Sigmoid colon (tissue), 7 donors: ENCODE measurements around the gene ERBB2. TPM values are rescaled to one million over a fixed set of nuclear protein-coding genes. Genes with fewer than 3 reads are reported as not detected.
A peak's percentile ranks its signal among the peaks of the same experiment; 100 is the strongest.

Experiments used
- DNase-seq: peaks from one replicate; pipeline ENCODE4 v3.0.0-alpha.2; 2019
- H3K27ac ChIP-seq, 4 donors: fragments of 200-600 bp; sonication (generic); one replicate each; pipeline ENCODE4 v1.5.1; 2016 to 2019; ENCODE audit warnings: mild to moderate bottlenecking in 1 of 4
- H3K27me3 ChIP-seq, 3 donors: fragments of 200-600 bp; sonication (generic); one replicate each; pipeline ENCODE4 v1.5.1; 2019; ENCODE audit warnings: mild to moderate bottlenecking in 1 of 3
- H3K36me3 ChIP-seq, 4 donors: fragments of 200-600 bp; sonication (generic); one replicate each; pipeline ENCODE4 v1.5.1; 2016 to 2019
- H3K4me1 ChIP-seq, 4 donors: fragments of 200-600 bp; sonication (generic); one replicate each; pipeline ENCODE4 v1.5.1; 2017 to 2019
- H3K4me3 ChIP-seq, 4 donors: fragments of 200-600 bp; sonication (generic); one replicate each; pipeline ENCODE4 v1.5.1; 2017 to 2019; ENCODE audit warnings: mild to moderate bottlenecking in 2 of 4, moderate library complexity in 1 of 4
- H3K9me3 ChIP-seq, 4 donors: fragments of 200-600 bp in 3 of 4; sonication (generic) in 3 of 4; one replicate each; pipeline versions ENCODE4 v1.5.1 to v1.6.1; 2013 to 2019
- CTCF ChIP-seq, 4 experiments: fragments of 450-650 bp in 3 of 4; fragments of 200-600 bp in 1 of 4; IDR thresholded peaks; one replicate each; pipeline ENCODE4 v1.5.1; 2016 to 2019; ENCODE audit warnings: antibody characterized with exemption in 4 of 4, mild to moderate bottlenecking in 3 of 4, moderate library complexity in 2 of 4
- EP300 ChIP-seq, 4 donors: sonication (generic); formaldehyde crosslinking; IDR thresholded peaks; one replicate each; pipeline ENCODE4 v1.6.1; 2017; ENCODE audit warnings: antibody characterized with exemption in 4 of 4
- POLR2A ChIP-seq, 2 donors: fragments of 450-650 bp; IDR thresholded peaks; one replicate each; pipeline ENCODE4 v1.6.1; 2016; ENCODE audit warnings: antibody characterized with exemption in 2 of 2, mild to moderate bottlenecking in 2 of 2, moderate library complexity in 2 of 2
- POLR2AphosphoS5 ChIP-seq, 4 donors: sonication (generic); formaldehyde crosslinking; IDR thresholded peaks; one replicate each; pipeline ENCODE4 v1.6.1; 2017; ENCODE audit warnings: antibody characterized with exemption in 4 of 4
- WGBS, 2 donors: extraction: QIAGEN DNeasy Blood & Tissue Kit; methylation state at CpG; one replicate each; pipeline ENCODE4 v1.1.7; 2013; 5-methylcytosine and 5-hydroxymethylcytosine counted together
- intact Hi-C: fragments of 100-400 bp; cut with DNase I; formaldehyde crosslinking; loops from one replicate; pipeline ENCODE4 v1.15.1; 2023
- polyA plus RNA-seq, 3 donors: library from polyadenylated mRNA; stranded (reverse); fragments of 200-250 nt; gene quantifications; one replicate each; pipeline ENCODE4 v1.2.3, GENCODE V29; 2013
- total RNA-seq, 4 donors: library from RNA; depleted of rRNA; stranded (reverse); fragments of >200 nt; gene quantifications; one replicate each; pipeline ENCODE4 v1.1.0, GENCODE V29; 2016
- donor health status: healthy with polysubstance abuse.
- donor health status: Bipolar disorder and iron deficiency.
- donor health status: healthy.

Gene ERBB2
- total and polyA plus RNA-seq, 7 donors, result 11.8 to 58.9 (median 21.0) TPM

- Histone ChIP-seq H3K27ac (no peak overlapping the region), H3K36me3 (peaks cover 10 to 83% (median 47%) of the 10 kb centered on the region in 4 donors), H3K4me3 (no peak overlapping the region), H3K9me3 (no peaks in the 10 kb centered on the region), H3K27me3 (no peaks in the 10 kb centered on the region), H3K4me1 (no peaks in the 10 kb centered on the region)
- no peak for DNase-seq
- TF ChIP-seq POLR2A (IDR thresholded peaks at IDR 0.05), result no peak
- no peak for TF ChIP-seq CTCF (IDR thresholded peaks at IDR 0.05)
- TF ChIP-seq POLR2AphosphoS5 (IDR thresholded peaks at IDR 0.05), result no peak
- no peak for TF ChIP-seq EP300 (IDR thresholded peaks at IDR 0.05)
- 91 to 92% methylated on average over 10 of the region's 10 CpGs for WGBS, 2 donors
- intact Hi-C loops, result no loop called here
Observed at GRCh38 chr17:39711851-39712250, 12.0 kb downstream of the ERBB2 start.

GRCh38 chr17:39714234-39714633, 14.4 kb downstream of the ERBB2 start:
- intact Hi-C loops, result no loop called here
- 93 to 94% methylated on average over 4 of the region's 4 CpGs for WGBS, 2 donors

GRCh38 chr17:39715375-39716072, 15.7 kb downstream of the ERBB2 start:
- no peaks in the 10 kb centered on the region for H3K9me3 ChIP-seq
- TF ChIP-seq POLR2A (IDR thresholded peaks at IDR 0.05), result no peak
- no peak for TF ChIP-seq CTCF (IDR thresholded peaks at IDR 0.05)
- TF ChIP-seq EP300 (IDR thresholded peaks at IDR 0.05), result no peak
- no peak for TF ChIP-seq POLR2AphosphoS5 (IDR thresholded peaks at IDR 0.05)
- no peaks in the 10 kb centered on the region for H3K4me1 ChIP-seq
- 82 to 92% methylated on average over 18 of the region's 18 CpGs for WGBS, 2 donors
- no peak for DNase-seq
- intact Hi-C loops, result no loop called here
- H3K27ac ChIP-seq, result no peak overlapping the region
- peaks cover 22 to 81% (median 26%) of the 10 kb centered on the region in 4 donors for H3K36me3 ChIP-seq
- no peak overlapping the region for H3K4me3 ChIP-seq
- no peaks in the 10 kb centered on the region for H3K27me3 ChIP-seq

More at GRCh38 chr17:39714234-39714633, 14.4 kb downstream of the ERBB2 start:
- Histone ChIP-seq H3K4me3 (no peak overlapping the region), H3K4me1 (no peaks in the 10 kb centered on the region), H3K27ac (no peak overlapping the region), H3K36me3 (peaks cover 22 to 81% (median 32%) of the 10 kb centered on the region in 4 donors), H3K9me3 (no peaks in the 10 kb centered on the region), H3K27me3 (no peaks in the 10 kb centered on the region)
- no peak for TF ChIP-seq POLR2AphosphoS5 (IDR thresholded peaks at IDR 0.05)
- TF ChIP-seq CTCF (IDR thresholded peaks at IDR 0.05), result no peak
- TF ChIP-seq EP300 (IDR thresholded peaks at IDR 0.05), result no peak
- no peak for TF ChIP-seq POLR2A (IDR thresholded peaks at IDR 0.05)
- no peak for DNase-seq

GRCh38 chr17:39716073-39716818, 16.4 kb downstream of the ERBB2 start:
- Histone ChIP-seq H3K4me1 (no peaks in the 10 kb centered on the region), H3K27me3 (no peaks in the 10 kb centered on the region), H3K36me3 (peaks cover 21 to 76% (median 26%) of the 10 kb centered on the region in 4 donors), H3K4me3 (no peak overlapping the region), H3K9me3 (no peaks in the 10 kb centered on the region), H3K27ac (peak overlapping the region in 1 of 4 donors; percentile 18)
- intact Hi-C loops, result no loop called here
- 33 to 76% methylated on average over 15 of the region's 15 CpGs for WGBS, 2 donors
- DNase-seq, result no peak
- TF ChIP-seq POLR2AphosphoS5 (IDR thresholded peaks at IDR 0.05), result no peak
- TF ChIP-seq POLR2A (IDR thresholded peaks at IDR 0.05), result no peak
- no peak for TF ChIP-seq EP300 (IDR thresholded peaks at IDR 0.05)
- TF ChIP-seq CTCF (IDR thresholded peaks at IDR 0.05), result no peak
